HG03280 (cell line): ENCODE measurements around the gene METAP1.
"Not testable (repeated sequence)": the region's sequence is repeated elsewhere in the genome, so short reads cannot be mapped to it uniquely, and the experiment has no call there.

Source experiments
- ATAC-seq: cut with Tn5 transposase; IDR thresholded peaks from one replicate; pipeline ENCODE4 v1.9.1; 2021; ENCODE audit warnings: mild to moderate bottlenecking, moderate library complexity; ENCODE audit not compliant: unreplicated experiment

METAP1 gene

GRCh38 chr4:99054428-99054994 is 59.0 kb downstream of the METAP1 start:
- ATAC-seq = no peak

- no peak for ATAC-seq
These were observed 62.7 kb downstream of the METAP1 start for GRCh38 chr4:99058228-99058627.

- ATAC-seq = no peak
These were observed 64.0 kb downstream of the METAP1 start for GRCh38 chr4:99059550-99059949.

GRCh38 chr4:99061048-99061700 is 65.7 kb downstream of the METAP1 start:
- no peak for ATAC-seq

- ATAC-seq = no peak
These were observed 66.6 kb downstream of the METAP1 start for GRCh38 chr4:99062120-99062519.

- ATAC-seq = not testable (repeated sequence)
These were observed 70.0 kb downstream of the METAP1 start for GRCh38 chr4:99065521-99065920.

GRCh38 chr4:99067617-99068016 is 72.1 kb downstream of the METAP1 start:
- no peak for ATAC-seq

GRCh38 chr4:99071159-99071558 is 75.6 kb downstream of the METAP1 start:
- ATAC-seq = no peak

- ATAC-seq = no peak
These were observed 79.3 kb downstream of the METAP1 start for GRCh38 chr4:99074816-99075215.

GRCh38 chr4:99076292-99076976 is 80.9 kb downstream of the METAP1 start:
- no peak for ATAC-seq

- ATAC-seq = no peak
These were observed 81.7 kb downstream of the METAP1 start for GRCh38 chr4:99077177-99077576.

GRCh38 chr4:99078336-99078735 is 82.8 kb downstream of the METAP1 start:
- ATAC-seq = no peak

GRCh38 chr4:99078931-99079624 is 83.6 kb downstream of the METAP1 start:
- no peak for ATAC-seq

GRCh38 chr4:99079625-99080295 is 84.2 kb downstream of the METAP1 start:
- ATAC-seq = no peak

GRCh38 chr4:99080869-99081268 is 85.3 kb downstream of the METAP1 start:
- ATAC-seq = not testable (repeated sequence)

- no peak for ATAC-seq
These were observed 86.7 kb downstream of the METAP1 start for GRCh38 chr4:99082192-99082591.

GRCh38 chr4:99084595-99084994 is 89.1 kb downstream of the METAP1 start:
- ATAC-seq = no peak

- peak; percentile 11 for ATAC-seq
These were observed 92.5 kb downstream of the METAP1 start for GRCh38 chr4:99088023-99088449.

GRCh38 chr4:99088481-99089365 is 93.2 kb downstream of the METAP1 start, which contains the start of gene ADH5:
Gene ADH5 (minus strand): TSS chr4:99088788. CDS start chr4:99088700, 88 bp downstream.
- ATAC-seq = peak; percentile 97
